Measurements from ENCODE around the gene ZNF613. TPM values are rescaled to one million over a fixed set of nuclear protein-coding genes. Genes with fewer than 3 reads are reported as not detected.

Gene ZNF613
- total and polyA plus RNA-seq, 4 experiments from 2014 or later = 3.9 to 8.9 (median 6.9) TPM

- Mint-ChIP-seq H3K4me1 (no peaks in the 10 kb centered on the region), H3K9me3 (peaks cover 6 to 99% (median 86%) of the 10 kb centered on the region in 8 donors), H3K27me3 (no peaks in the 10 kb centered on the region), H3K4me3 (no peak overlapping the region), H3K27ac (no peak overlapping the region), H3K36me3 (peaks cover 64 to 67% of the 10 kb centered on the region in 2 donors)
- intact Hi-C loops (cut with micrococcal nuclease) = no loop called here
- peak overlapping the region in 1 of 2 donors; percentile 32 for H3K4me3 ChIP-seq (ENCODE audit: low read length in 2 of 2)
- no peak for DNase-seq
- H3K36me3 ChIP-seq (ENCODE audit: insufficient read depth, low read length) = peaks cover 18% of the 10 kb centered on the region
- peaks cover 12 to 60% of the 10 kb centered on the region in 2 donors for H3K9me3 ChIP-seq (ENCODE audit: control insufficient read depth in 1 of 2, low read length in 2 of 2)
- H3K27ac ChIP-seq (ENCODE audit: low read depth, low read length) = no peak overlapping the region
- POLR2A ChIA-PET (ENCODE audit: partially characterized antibody) = no interaction called here
- CTCF ChIA-PET (ENCODE audit: partially characterized antibody) = interaction anchor here (1.0 kb wide), 1 partner anchor 144 kb away, joined by 3 read pairs; no protein-coding TSS in a partner anchor
- no peaks in the 10 kb centered on the region for H3K4me1 ChIP-seq (ENCODE audit: insufficient read depth, low read length)
- H3K27me3 ChIP-seq (ENCODE audit: insufficient read depth, low read length) = no peaks in the 10 kb centered on the region
Observed at GRCh38 chr19:51994048-51994644, 66.9 kb downstream of the ZNF613 start.

Other genes with a start within 250 kb of the ZNF613 start
- gene SPACA6, start 234.1 kb upstream of the ZNF613 start, total RNA-seq = 10 to 100 TPM; 10.2 to 11.0 TPM
- 1 to 10 TPM; 2.5 to 2.9 TPM for gene SPACA6, start 234.1 kb upstream of the ZNF613 start, polyA plus RNA-seq
- not detected for gene HAS1, start 203.5 kb upstream of the ZNF613 start, total RNA-seq
- gene HAS1, start 203.5 kb upstream of the ZNF613 start, polyA plus RNA-seq = not detected
- gene FPR1, start 175.6 kb upstream of the ZNF613 start, total RNA-seq = not detected
- under 1 TPM in 1 of 2 donors, not detected in 1; 0.30 TPM for gene FPR1, start 175.6 kb upstream of the ZNF613 start, polyA plus RNA-seq
- not detected for gene FPR2, start 166.3 kb upstream of the ZNF613 start, total RNA-seq
- gene FPR2, start 166.3 kb upstream of the ZNF613 start, polyA plus RNA-seq = not detected
- 1 to 10 TPM; 3.2 TPM for gene FPR3, start 132.3 kb upstream of the ZNF613 start, total RNA-seq
- not detected for gene FPR3, start 132.3 kb upstream of the ZNF613 start, polyA plus RNA-seq
- gene ZNF577, start 39.5 kb upstream of the ZNF613 start, total RNA-seq = 10 to 100 TPM; 18.5 to 21.0 TPM
- gene ZNF577, start 39.5 kb upstream of the ZNF613 start, polyA plus RNA-seq = 1 to 10 TPM; 2.2 to 4.5 TPM
- 10 to 100 TPM; 28.6 to 30.8 TPM for gene ZNF649, start 22.5 kb upstream of the ZNF613 start, total RNA-seq
- gene ZNF649, start 22.5 kb upstream of the ZNF613 start, polyA plus RNA-seq = 10 to 100 TPM in 1 of 2 donors, 1 to 10 TPM in 1; 3.6 to 10.2 TPM
- 10 to 100 TPM; 37.0 to 38.9 TPM for gene ZNF350, start 59.4 kb downstream of the ZNF613 start, total RNA-seq
- gene ZNF350, start 59.4 kb downstream of the ZNF613 start, polyA plus RNA-seq = 10 to 100 TPM; 22.4 to 24.9 TPM
- 10 to 100 TPM; 21.5 to 22.4 TPM for gene ZNF615, start 80.7 kb downstream of the ZNF613 start, total RNA-seq
- 10 to 100 TPM in 1 of 2 donors, 1 to 10 TPM in 1; 6.5 to 10.3 TPM for gene ZNF615, start 80.7 kb downstream of the ZNF613 start, polyA plus RNA-seq
- 10 to 100 TPM; 12.3 TPM for gene ZNF614, start 100.9 kb downstream of the ZNF613 start, total RNA-seq
- 1 to 10 TPM; 1.9 to 6.1 TPM for gene ZNF614, start 100.9 kb downstream of the ZNF613 start, polyA plus RNA-seq
- gene ZNF432, start 121.4 kb downstream of the ZNF613 start, total RNA-seq = 10 to 100 TPM; 23.4 to 23.9 TPM
- gene ZNF432, start 121.4 kb downstream of the ZNF613 start, polyA plus RNA-seq = 1 to 10 TPM; 2.2 to 5.9 TPM
- gene ZNF841, start 168.3 kb downstream of the ZNF613 start, total RNA-seq = 10 to 100 TPM; 48.0 to 56.0 TPM
- 1 to 10 TPM; 2.3 to 5.0 TPM for gene ZNF841, start 168.3 kb downstream of the ZNF613 start, polyA plus RNA-seq
- 10 to 100 TPM; 18.6 to 19.0 TPM for gene ZNF616, start 212.5 kb downstream of the ZNF613 start, total RNA-seq
- 1 to 10 TPM in 1 of 2 donors, under 1 TPM in 1; 0.69 to 7.2 TPM for gene ZNF616, start 212.5 kb downstream of the ZNF613 start, polyA plus RNA-seq
- gene ZNF836, start 244.1 kb downstream of the ZNF613 start, total RNA-seq = 10 to 100 TPM; 47.2 to 54.7 TPM
- 10 to 100 TPM in 1 of 2 donors, 1 to 10 TPM in 1; 4.6 to 18.2 TPM for gene ZNF836, start 244.1 kb downstream of the ZNF613 start, polyA plus RNA-seq

All from CD4-positive, alpha-beta memory T cell (primary cell).